GM23248 (cell line): ENCODE measurements around the gene ARHGAP24. TPM values are rescaled to one million over a fixed set of nuclear protein-coding genes. Genes with fewer than 3 reads are reported as not detected.

Experiments
- DNase-seq: peaks from one replicate; pipeline ENCODE4 v3.0.0-alpha.2; 2015
- H2AFZ ChIP-seq: fragments of 200-600 bp; sonication (generic); 2 replicates; pipeline ENCODE4 v1.6.1; 2016; ENCODE audit warnings: antibody characterized with exemption
- H3F3A ChIP-seq: fragments of 200-600 bp; sonication (generic); 2 replicates; pipeline ENCODE4 v1.6.1; 2016; ENCODE audit warnings: mild to moderate bottlenecking, antibody characterized with exemption, mixed run types; ENCODE audit not compliant: insufficient read depth
- H3K27ac ChIP-seq: fragments of 200-600 bp; sonication (generic); 2 replicates; pipeline ENCODE4 v1.5.1; 2016; ENCODE audit warnings: mild to moderate bottlenecking
- H3K27me3 ChIP-seq: fragments of 200-600 bp; sonication (generic); replicated peaks from 2 replicates; pipeline ENCODE4 v1.6.1; 2016; ENCODE audit warnings: mild to moderate bottlenecking; ENCODE audit not compliant: insufficient read depth
- H3K36me3 ChIP-seq: fragments of 200-600 bp; sonication (generic); 2 replicates; pipeline ENCODE4 v1.6.1; 2016; ENCODE audit warnings: low read depth, mild to moderate bottlenecking
- H3K4me1 ChIP-seq: fragments of 200-600 bp; sonication (generic); 2 replicates; pipeline ENCODE4 v1.6.1; 2016; ENCODE audit warnings: mild to moderate bottlenecking; ENCODE audit not compliant: insufficient read depth
- H3K4me2 ChIP-seq: fragments of 200-600 bp; sonication (generic); one replicate; pipeline ENCODE4 v1.6.1; 2016; ENCODE audit warnings: mild to moderate bottlenecking; ENCODE audit not compliant: unreplicated experiment
- H3K4me3 ChIP-seq: fragments of 200-600 bp; sonication (generic); 2 replicates; pipeline ENCODE4 v1.5.1; 2016; ENCODE audit warnings: mild to moderate bottlenecking
- H3K79me2 ChIP-seq: fragments of 200-600 bp; sonication (generic); 2 replicates; pipeline ENCODE4 v1.6.1; 2016; ENCODE audit warnings: mild to moderate bottlenecking; ENCODE audit not compliant: insufficient read depth
- H3K9ac ChIP-seq: fragments of 200-600 bp; sonication (generic); 2 replicates; pipeline ENCODE4 v1.6.1; 2016; ENCODE audit warnings: mild to moderate bottlenecking
- H3K9me2 ChIP-seq: fragments of 200-600 bp; sonication (generic); 2 replicates; pipeline ENCODE4 v1.6.1; 2016; ENCODE audit warnings: mixed run types, mild to moderate bottlenecking, moderate library complexity; ENCODE audit not compliant: insufficient read depth
- H3K9me3 ChIP-seq: fragments of 200-600 bp; sonication (generic); one replicate; pipeline ENCODE4 v1.6.1; 2017; ENCODE audit warnings: low read depth
- H4K20me1 ChIP-seq: fragments of 200-600 bp; sonication (generic); 2 replicates; pipeline ENCODE4 v1.6.0; 2016; ENCODE audit not compliant: insufficient read depth
- EZH2 ChIP-seq: fragments of 200-600 bp; sonication (generic); IDR thresholded peaks from 2 replicates; pipeline ENCODE4 v1.6.1; 2018; ENCODE audit warnings: antibody characterized with exemption, mild to moderate bottlenecking; ENCODE audit not compliant: insufficient read depth, poor library complexity, severe bottlenecking
- EZH2phosphoT487 ChIP-seq: fragments of 200-600 bp; sonication (generic); IDR thresholded peaks from 2 replicates; pipeline ENCODE4 v1.6.1; 2018; ENCODE audit warnings: antibody characterized with exemption, moderate library complexity, mild to moderate bottlenecking, low read depth; ENCODE audit not compliant: insufficient read depth
- WGBS, 2 experiments: methylation state at CpG; one replicate each; pipeline ENCODE4 v1.1.6; 2015 to 2017; ENCODE audit warnings: low lambda C conversion rate in 2 of 2, low coverage in 1 of 2; ENCODE audit errors: missing lambda C conversion rate in 2 of 2; 5-methylcytosine and 5-hydroxymethylcytosine counted together
- in situ Hi-C: fragments of 300-500 bp; cut with MboI; formaldehyde crosslinking; loops from 2 replicates; pipeline ENCODE4 v1.15.0; 2020
- polyA plus RNA-seq: library from polyadenylated mRNA; unstranded; fragments of >200 nt; fragmentation: Nextera tagmentation; extraction: Ambion mirVana; gene quantifications from 2 replicates; pipeline ENCODE4 v1.2.1, GENCODE V29; 2016
- total RNA-seq: library from RNA; depleted of rRNA; stranded (reverse); fragments of >200 nt; shearing (Covaris generic); gene quantifications from 2 replicates; pipeline ENCODE4 v1.2.3, GENCODE V29; 2014

Gene ARHGAP24
- total and polyA plus RNA-seq, 2 experiments from 2014 or later: 24.1 to 31.6 TPM

DNA sequence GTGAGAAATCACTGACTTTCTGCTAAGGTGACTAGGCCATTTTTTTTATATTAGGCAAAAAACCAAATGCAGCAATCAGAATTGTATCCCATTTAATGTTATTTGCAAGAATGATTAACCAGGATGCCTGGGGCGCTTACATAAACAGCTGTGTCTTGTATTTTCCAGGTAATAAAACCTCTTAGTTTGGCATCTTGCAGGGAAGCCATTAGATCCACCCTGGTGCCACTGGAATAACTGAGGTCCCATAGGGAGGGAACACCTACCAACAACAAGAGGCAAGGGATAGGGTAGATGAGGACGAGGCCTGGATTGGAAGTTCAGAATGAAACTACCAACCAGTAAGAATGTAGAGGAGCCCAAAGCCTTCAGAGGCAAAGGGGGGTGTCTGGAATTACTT, 288.3 kb downstream of the ARHGAP24 start:
- Histone ChIP-seq H3K27me3 (no peaks in the 10 kb centered on the region), H3K79me2 (0 out of 2 replicates have a peak, but pooled peaks cover 5% of the 10 kb centered on the region), H3K9ac (peak overlapping the region; percentile 71), H3K9me3 (no peaks in the 10 kb centered on the region), H3K9me2 (no peaks in the 10 kb centered on the region; the same call in 1 of the 2 replicates), H3K4me3 (peak overlapping the region; percentile 63), H2AFZ (peak overlapping the region; percentile 33; the same call in 1 of the 2 replicates), H3K27ac (peak overlapping the region; percentile 88), H4K20me1 (no peaks in the 10 kb centered on the region), H3K4me2 (peak overlapping the region; percentile 96), H3K4me1 (peaks cover 50% of the 10 kb centered on the region), H3F3A (peaks cover 25% of the 10 kb centered on the region), H3K36me3 (no peaks in the 10 kb centered on the region)
- in situ Hi-C loops: loop anchor here (10.0 kb wide), 1 partner anchor 282 kb away; no protein-coding TSS in a partner anchor
- 48 to 50% methylated on average over 2 of the region's 2 CpGs for WGBS, 2 experiments
- no peak for DNase-seq
- TF ChIP-seq EZH2phosphoT487 (no peak), EZH2 (no peak)

DNA sequence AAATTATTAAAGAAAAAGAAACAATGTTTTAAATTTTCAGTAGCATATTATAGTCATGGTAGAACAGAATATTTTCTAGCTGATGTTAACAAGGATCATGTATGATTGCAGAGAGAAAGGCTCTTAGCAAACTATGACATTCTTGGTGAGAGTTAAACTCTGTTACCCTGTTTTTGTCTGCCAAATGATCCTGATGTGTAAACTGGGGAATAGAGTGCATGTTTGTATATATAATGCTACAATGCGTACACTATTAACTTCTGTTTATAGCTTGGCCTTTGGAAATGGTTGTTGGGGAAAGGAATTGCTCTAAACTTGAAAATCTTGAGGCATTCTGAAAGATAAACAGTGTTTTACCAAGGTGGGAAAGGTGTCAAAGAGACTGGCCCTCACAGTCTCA, 292.7 kb downstream of the ARHGAP24 start:
- Histone ChIP-seq H3K9me2 (no peaks in the 10 kb centered on the region; the same call in 1 of the 2 replicates), H3K27me3 (no peaks in the 10 kb centered on the region), H3K9me3 (no peaks in the 10 kb centered on the region), H3K36me3 (no peaks in the 10 kb centered on the region), H3F3A (peaks cover 11% of the 10 kb centered on the region), H4K20me1 (no peaks in the 10 kb centered on the region), H3K9ac (no peak overlapping the region), H3K4me2 (no peak overlapping the region), H3K4me3 (no peak overlapping the region), H3K4me1 (peaks cover 23% of the 10 kb centered on the region), H3K79me2 (no peaks in the 10 kb centered on the region), H2AFZ (no peak overlapping the region), H3K27ac (no peak overlapping the region)
- in situ Hi-C loops: loop anchor here (10.0 kb wide), 1 partner anchor 277 kb away; no protein-coding TSS in a partner anchor
- TF ChIP-seq EZH2phosphoT487: no peak
- no peak for TF ChIP-seq EZH2
- WGBS, 2 experiments: 95 to 100% methylated on average over 1 of the region's 1 CpG
- no peak for DNase-seq

GRCh38 chr4:85769009-85769408, 294.1 kb downstream of the ARHGAP24 start:
- Histone ChIP-seq H3K4me2 (no peak overlapping the region), H3K9ac (no peak overlapping the region), H3F3A (no peaks in the 10 kb centered on the region), H3K27me3 (no peaks in the 10 kb centered on the region), H3K27ac (no peak overlapping the region), H2AFZ (no peak overlapping the region), H3K9me2 (no peaks in the 10 kb centered on the region; the same call in 1 of the 2 replicates), H4K20me1 (no peaks in the 10 kb centered on the region), H3K79me2 (no peaks in the 10 kb centered on the region), H3K4me3 (no peak overlapping the region), H3K9me3 (no peaks in the 10 kb centered on the region), H3K4me1 (peaks cover 15% of the 10 kb centered on the region), H3K36me3 (no peaks in the 10 kb centered on the region)
- in situ Hi-C loops: loop anchor here (10.0 kb wide), 1 partner anchor 276 kb away; no protein-coding TSS in a partner anchor
- no peak for DNase-seq
- WGBS, 2 experiments: 91 to 96% methylated on average over 2 of the region's 2 CpGs
- TF ChIP-seq EZH2phosphoT487 (no peak), EZH2 (no peak)

DNA sequence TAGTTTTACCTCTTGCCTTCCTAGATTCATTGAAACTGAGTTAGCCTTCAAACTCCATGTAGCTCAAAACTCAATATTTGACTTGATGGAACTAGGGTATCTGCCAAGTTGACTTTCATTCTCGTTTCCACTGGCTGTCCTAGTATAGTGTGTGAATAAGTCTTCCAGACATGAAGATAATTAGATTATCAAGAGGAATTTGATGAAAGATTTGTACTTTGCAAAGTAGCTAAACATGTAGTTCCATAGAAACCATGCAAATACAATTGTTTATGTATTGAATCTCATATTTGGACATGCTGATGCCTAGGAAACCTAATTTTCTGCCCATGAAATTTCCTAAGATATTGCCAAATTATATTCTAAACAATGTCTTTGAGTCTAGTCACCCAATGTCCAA, 297.5 kb downstream of the ARHGAP24 start:
- TF ChIP-seq EZH2phosphoT487 (no peak), EZH2 (no peak)
- Histone ChIP-seq H3K9me2 (no peaks in the 10 kb centered on the region), H3K27me3 (no peaks in the 10 kb centered on the region), H3K4me1 (peaks cover 29% of the 10 kb centered on the region), H2AFZ (no peak overlapping the region), H3K4me2 (peak overlapping the region; percentile 24), H3K9ac (no peak overlapping the region), H3K36me3 (no peaks in the 10 kb centered on the region), H3K4me3 (no peak overlapping the region), H4K20me1 (no peaks in the 10 kb centered on the region), H3K27ac (peak overlapping the region; percentile 39), H3F3A (peaks cover 12% of the 10 kb centered on the region; the same call in 1 of the 2 replicates), H3K79me2 (peaks cover 3% of the 10 kb centered on the region; the same call in 1 of the 2 replicates), H3K9me3 (no peaks in the 10 kb centered on the region)
- DNase-seq: peak; percentile 61
- WGBS, 2 experiments: 5 to 6% methylated on average over 1 of the region's 1 CpG
- in situ Hi-C loops: no loop called here
